HepG2 (cell line): ENCODE measurements around the gene ORMDL3. TPM values are rescaled to one million over a fixed set of nuclear protein-coding genes. Genes with fewer than 3 reads are reported as not detected.

Source experiments
- CSRNP2 ChIP-seq: sonication (generic); formaldehyde crosslinking; conservative IDR thresholded peaks from 2 replicates; pipeline ENCODE4 v1.8.0; 2022; ENCODE audit warnings: low read depth, missing genetic modification reagents
- HNF4G ChIP-seq, 2 experiments: sonication (generic) in 1 of 2; formaldehyde crosslinking in 1 of 2; IDR thresholded peaks; 2 replicates each; pipeline versions ENCODE4 v1.4.0 to v1.6.1; 2011 to 2020; ENCODE audit warnings: borderline replicate concordance in 2 of 2, low read depth in 2 of 2, mild to moderate bottlenecking in 2 of 2, low read length in 1 of 2, missing genetic modification reagents in 1 of 2, moderate library complexity in 1 of 2
- KAT8 ChIP-seq: IDR thresholded peaks from 2 replicates; pipeline ENCODE4 v1.6.1; 2016; ENCODE audit warnings: missing genetic modification reagents, missing compliant biosample characterization
- KLF16 ChIP-seq, 2 experiments: sonication (generic) in 1 of 2; formaldehyde crosslinking in 1 of 2; IDR thresholded peaks; 2 replicates each; pipeline versions ENCODE4 v1.6.1 to v1.8.0; 2016 to 2023; ENCODE audit warnings: missing genetic modification reagents in 2 of 2, missing compliant biosample characterization in 1 of 2
- MBNL3 ChIP-seq: fragments of 250-450 bp; sonication (Bioruptor Pico); conservative IDR thresholded peaks from 2 replicates; pipeline ENCODE4 v1.8.0; 2022; ENCODE audit warnings: mild to moderate bottlenecking, inconsistent platforms
- NFIC ChIP-seq: IDR thresholded peaks from 2 replicates; pipeline ENCODE4 v1.6.1; 2012; ENCODE audit warnings: mild to moderate bottlenecking, low read length, inconsistent platforms
- PAX8 ChIP-seq: sonication (generic); formaldehyde crosslinking; IDR thresholded peaks from 2 replicates; pipeline ENCODE4 v1.8.0; 2022; ENCODE audit warnings: mild to moderate bottlenecking, missing genetic modification reagents, borderline replicate concordance
- TAF15 ChIP-seq: fragments of 200-400 bp; formaldehyde crosslinking; IDR thresholded peaks from one replicate; pipeline ENCODE4 v1.6.1; 2018; ENCODE audit warnings: mild to moderate bottlenecking, low read depth, low read length; ENCODE audit not compliant: poor library complexity, severe bottlenecking
- ZBTB38 ChIP-seq: sonication (generic); formaldehyde crosslinking; IDR thresholded peaks from 2 replicates; pipeline ENCODE4 v1.5.1; 2020; ENCODE audit warnings: mild to moderate bottlenecking, missing genetic modification reagents
- ZBTB44 ChIP-seq: sonication (generic); formaldehyde crosslinking; IDR thresholded peaks from 2 replicates; pipeline ENCODE4 v1.4.0; 2020; ENCODE audit warnings: missing genetic modification reagents
- ZNF121 ChIP-seq: sonication (generic); formaldehyde crosslinking; IDR thresholded peaks from 2 replicates; pipeline ENCODE4 v1.5.0; 2020; ENCODE audit warnings: mild to moderate bottlenecking, missing genetic modification reagents
- ZNF484 ChIP-seq: sonication (generic); formaldehyde crosslinking; IDR thresholded peaks from 2 replicates; pipeline ENCODE4 v1.5.1; 2020; ENCODE audit warnings: mild to moderate bottlenecking, low read depth, missing genetic modification reagents, borderline replicate concordance
- polyA plus RNA-seq, 8 experiments: library from polyadenylated mRNA; depleted of rRNA in 3 of 8; stranded (reverse) in 7 of 8; unstranded in 1 of 8; fragments of >200 nt; fragmentation: Illumina TruSeq in 4 of 8; extraction: Trizol in 4 of 8; gene quantifications; 2 replicates each; pipeline versions ENCODE4 v1.2.1 to v1.2.3, GENCODE V29; 2011 to 2016; ENCODE audit warnings: low read depth in 4 of 8, missing spikeins in 1 of 8, mixed read lengths in 1 of 8; ENCODE audit not compliant: insufficient read depth in 1 of 8
- total RNA-seq, 5 experiments: library from RNA; depleted of rRNA; stranded (reverse); fragments of >200 nt; fragmentation: Illumina TruSeq; extraction: Trizol; gene quantifications; 2 replicates each; pipeline ENCODE4 v1.2.3, GENCODE V29; 2016; ENCODE audit warnings: low read depth in 1 of 5
- TF ChIP-seq, protein P1 (sequence below): sonication (generic); formaldehyde crosslinking; IDR thresholded peaks from 2 replicates; pipeline ENCODE4 v1.5.1; 2020; ENCODE audit warnings: missing genetic modification reagents, mild to moderate bottlenecking, borderline replicate concordance
- TF ChIP-seq, protein P2 (sequence below): sonication (generic); formaldehyde crosslinking; IDR thresholded peaks from 2 replicates; pipeline ENCODE4 v1.5.0; 2020; ENCODE audit warnings: mild to moderate bottlenecking, missing genetic modification reagents, moderate library complexity
- TF ChIP-seq, protein P3 (sequence below): sonication (generic); formaldehyde crosslinking; IDR thresholded peaks from 2 replicates; pipeline ENCODE4 v1.5.0; 2020; ENCODE audit warnings: missing genetic modification reagents

The ORMDL3 gene
- total and polyA plus RNA-seq, 2 of the 13 experiments (the other 11 are each of a cell fraction or from before 2014, with no cell fraction given) = 181 to 384 TPM

GRCh38 chr17:39923836-39924690 lies 3.3 kb downstream of the ORMDL3 start (continued):
- TF ChIP-seq CSRNP2 (CRISPR knock-in tag) (no peak), ZNF484 (CRISPR knock-in tag) (no peak), ZNF121 (peak; percentile 62; the same call in 1 of the 2 replicates), PAX8 (0 out of 2 replicates have a peak, but pooled peaks have one; percentile 54), MBNL3 (CRISPR knock-in tag) (no peak), ZBTB38 (CRISPR knock-in tag) (peak; percentile 94), KLF16 (CRISPR knock-in tag; IDR thresholded peaks at IDR 0.05) (peak in 1 of 2 experiments; percentile 97; a peak in 2 of 4 replicates), NFIC (peak; percentile 64; the same call in 1 of the 2 replicates), HNF4G (IDR thresholded peaks at IDR 0.05; ENCODE audit: borderline replicate concordance, low read depth, low read length) (peak; percentile 73; the same call in 1 of the 2 replicates), HNF4G (CRISPR knock-in tag; IDR thresholded peaks at IDR 0.05; ENCODE audit: borderline replicate concordance, low read depth) (peak; percentile 90; the same call in 1 of the 2 replicates), TAF15 (no peak), ZBTB44 (CRISPR knock-in tag) (0 out of 2 replicates have a peak, but pooled peaks have one; percentile 32), KAT8 (CRISPR knock-in tag) (peak; percentile 94)
- TF ChIP-seq, protein P1, sequence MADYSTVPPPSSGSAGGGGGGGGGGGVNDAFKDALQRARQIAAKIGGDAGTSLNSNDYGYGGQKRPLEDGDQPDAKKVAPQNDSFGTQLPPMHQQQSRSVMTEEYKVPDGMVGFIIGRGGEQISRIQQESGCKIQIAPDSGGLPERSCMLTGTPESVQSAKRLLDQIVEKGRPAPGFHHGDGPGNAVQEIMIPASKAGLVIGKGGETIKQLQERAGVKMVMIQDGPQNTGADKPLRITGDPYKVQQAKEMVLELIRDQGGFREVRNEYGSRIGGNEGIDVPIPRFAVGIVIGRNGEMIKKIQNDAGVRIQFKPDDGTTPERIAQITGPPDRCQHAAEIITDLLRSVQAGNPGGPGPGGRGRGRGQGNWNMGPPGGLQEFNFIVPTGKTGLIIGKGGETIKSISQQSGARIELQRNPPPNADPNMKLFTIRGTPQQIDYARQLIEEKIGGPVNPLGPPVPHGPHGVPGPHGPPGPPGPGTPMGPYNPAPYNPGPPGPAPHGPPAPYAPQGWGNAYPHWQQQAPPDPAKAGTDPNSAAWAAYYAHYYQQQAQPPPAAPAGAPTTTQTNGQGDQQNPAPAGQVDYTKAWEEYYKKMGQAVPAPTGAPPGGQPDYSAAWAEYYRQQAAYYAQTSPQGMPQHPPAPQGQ (CRISPR knock-in tag) = peak; percentile 81; the same call in 1 of the 2 replicates
- TF ChIP-seq, protein P2, sequence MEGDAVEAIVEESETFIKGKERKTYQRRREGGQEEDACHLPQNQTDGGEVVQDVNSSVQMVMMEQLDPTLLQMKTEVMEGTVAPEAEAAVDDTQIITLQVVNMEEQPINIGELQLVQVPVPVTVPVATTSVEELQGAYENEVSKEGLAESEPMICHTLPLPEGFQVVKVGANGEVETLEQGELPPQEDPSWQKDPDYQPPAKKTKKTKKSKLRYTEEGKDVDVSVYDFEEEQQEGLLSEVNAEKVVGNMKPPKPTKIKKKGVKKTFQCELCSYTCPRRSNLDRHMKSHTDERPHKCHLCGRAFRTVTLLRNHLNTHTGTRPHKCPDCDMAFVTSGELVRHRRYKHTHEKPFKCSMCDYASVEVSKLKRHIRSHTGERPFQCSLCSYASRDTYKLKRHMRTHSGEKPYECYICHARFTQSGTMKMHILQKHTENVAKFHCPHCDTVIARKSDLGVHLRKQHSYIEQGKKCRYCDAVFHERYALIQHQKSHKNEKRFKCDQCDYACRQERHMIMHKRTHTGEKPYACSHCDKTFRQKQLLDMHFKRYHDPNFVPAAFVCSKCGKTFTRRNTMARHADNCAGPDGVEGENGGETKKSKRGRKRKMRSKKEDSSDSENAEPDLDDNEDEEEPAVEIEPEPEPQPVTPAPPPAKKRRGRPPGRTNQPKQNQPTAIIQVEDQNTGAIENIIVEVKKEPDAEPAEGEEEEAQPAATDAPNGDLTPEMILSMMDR (CRISPR knock-in tag) = peak; percentile 62
- TF ChIP-seq, protein P3, sequence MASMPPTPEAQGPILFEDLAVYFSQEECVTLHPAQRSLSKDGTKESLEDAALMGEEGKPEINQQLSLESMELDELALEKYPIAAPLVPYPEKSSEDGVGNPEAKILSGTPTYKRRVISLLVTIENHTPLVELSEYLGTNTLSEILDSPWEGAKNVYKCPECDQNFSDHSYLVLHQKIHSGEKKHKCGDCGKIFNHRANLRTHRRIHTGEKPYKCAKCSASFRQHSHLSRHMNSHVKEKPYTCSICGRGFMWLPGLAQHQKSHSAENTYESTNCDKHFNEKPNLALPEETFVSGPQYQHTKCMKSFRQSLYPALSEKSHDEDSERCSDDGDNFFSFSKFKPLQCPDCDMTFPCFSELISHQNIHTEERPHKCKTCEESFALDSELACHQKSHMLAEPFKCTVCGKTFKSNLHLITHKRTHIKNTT (CRISPR knock-in tag) = no peak
